ENCODE measurements around the gene EIPR1. TPM values are rescaled to one million over a fixed set of nuclear protein-coding genes. Genes with fewer than 3 reads are reported as not detected.

The EIPR1 gene
- total and polyA plus RNA-seq, 2 of the 13 experiments (the other 11 are each of a cell fraction or from before 2014, with no cell fraction given) = 70.0 to 96.3 TPM

- intact Hi-C loops (cut with micrococcal nuclease; ENCODE audit: unreplicated experiment) = no loop called here
- 91% methylated on average over 25 of the region's 26 CpGs for WGBS (ENCODE audit: low lambda C conversion rate)
- H2AFZ ChIP-seq (ENCODE audit: low read length) = no peak overlapping the region
- no peaks in the 10 kb centered on the region for H4K20me1 ChIP-seq (ENCODE audit: insufficient read depth, low read length)
- TF ChIP-seq GATAD2A (CRISPR knock-in tag; IDR thresholded peaks at IDR 0.05) = no peak
- no peak for TF ChIP-seq E2F1 (CRISPR knock-in tag; IDR thresholded peaks at IDR 0.05)
- TF ChIP-seq ZNF563 (CRISPR knock-in tag; IDR thresholded peaks at IDR 0.05) = no peak
- TF ChIP-seq PRMT3 (CRISPR knock-in tag; IDR thresholded peaks at IDR 0.05; ENCODE audit: borderline replicate concordance, low read depth) = no peak
- TF ChIP-seq NFYC (CRISPR knock-in tag; IDR thresholded peaks at IDR 0.05) = no peak
- TF ChIP-seq POGK (CRISPR knock-in tag; conservative IDR thresholded peaks at IDR 0.05) = no peak
- TF ChIP-seq HINFP (CRISPR knock-in tag; IDR thresholded peaks at IDR 0.05; ENCODE audit: low read depth) = no peak
- TF ChIP-seq SMC3 (IDR thresholded peaks at IDR 0.05; ENCODE audit: low read length) = no peak
- no peak for TF ChIP-seq ZNF784 (CRISPR knock-in tag; IDR thresholded peaks at IDR 0.05; ENCODE audit: borderline replicate concordance)
- TF ChIP-seq ZNF343 (CRISPR knock-in tag; IDR thresholded peaks at IDR 0.05) = no peak
- no peak for FAIRE-seq
- CTCF ChIA-PET (ENCODE audit: low intra/inter-chr PET ratio, low total read pairs) = no interaction called here
- ATAC-seq = no peak; the same call in 2 of the 3 replicates
- no peak for DNase-seq (ENCODE audit: low spot score)
- no peak overlapping the region for H3K4me3 ChIP-seq (replicated peaks in 1 of 3; ENCODE audit: insufficient read depth in 1 of 3, low read depth in 2 of 3, low read length in 3 of 3)
- no peak overlapping the region for H3K27ac ChIP-seq (ENCODE audit: extremely low read length, insufficient read depth, low read length)
- POLR2A ChIA-PET = no interaction called here
- H3K9me3 ChIP-seq (ENCODE audit: low read length) = no peaks in the 10 kb centered on the region
- peaks cover 20 to 41% of the 10 kb centered on the region in 2 experiments for H3K36me3 ChIP-seq (replicated peaks in 1 of 2; ENCODE audit: control insufficient read depth in 1 of 2, insufficient read depth in 2 of 2, low read length in 2 of 2)
- H3K4me2 ChIP-seq (ENCODE audit: low read depth, low read length) = no peak overlapping the region
- H3K4me1 ChIP-seq (ENCODE audit: insufficient read depth, low read length) = no peaks in the 10 kb centered on the region
- H3K9ac ChIP-seq (ENCODE audit: insufficient read depth, low read depth, low read length) = no peak overlapping the region
- in situ Hi-C loops (cut with HindIII; ENCODE audit: extremely low pct_ligation_motif_present, low pct_unique_long_range_greater_than_20kb) = no loop called here
- no TSS peak for BruUV-seq (replicated peaks)
- H3K79me2 ChIP-seq (ENCODE audit: insufficient read depth, low read length) = no peaks in the 10 kb centered on the region
- H3K27me3 ChIP-seq (ENCODE audit: control insufficient read depth in 1 of 2, insufficient read depth in 2 of 2, low read length in 2 of 2) = no peaks in the 10 kb centered on the region
These were observed 188.5 kb downstream of the EIPR1 start for GRCh38 chr2:3189076-3189591.

Data from HepG2 (cell line).